Measurements from ENCODE around the gene DRD4.

The DRD4 gene

GRCh38 chr11:656866-657265 is 19.8 kb downstream of the DRD4 start:
- no peak overlapping the region for H3K27ac ChIP-seq (ENCODE audit: low read length)
- no peaks in the 10 kb centered on the region for H4K20me1 ChIP-seq (ENCODE audit: insufficient read depth, low read length)
- TF ChIP-seq EZH2 (optimal IDR thresholded peaks at IDR 0.05; ENCODE audit: low read depth, low read length) (no peak), CTCF (IDR thresholded peaks at IDR 0.05; ENCODE audit: low read length) (no peak), EZH2phosphoT487 (IDR thresholded peaks at IDR 0.05; ENCODE audit: low read length) (no peak)
- no peak overlapping the region for H3K4me2 ChIP-seq (ENCODE audit: low read depth, low read length)
- H3K4me1 ChIP-seq (ENCODE audit: low read length): no peaks in the 10 kb centered on the region
- H3K27me3 ChIP-seq (replicated peaks; ENCODE audit: insufficient read depth, low read length): no peaks in the 10 kb centered on the region
- peaks cover 3% of the 10 kb centered on the region; the same call in 1 of the 2 replicates for H3K79me2 ChIP-seq (ENCODE audit: low read length)
- no peaks in the 10 kb centered on the region for H3K36me3 ChIP-seq (replicated peaks; ENCODE audit: insufficient read depth, low read length)
- DNase-seq: no peak
- no peaks in the 10 kb centered on the region for H3K9me2 ChIP-seq (replicated peaks; ENCODE audit: insufficient read depth, low read length)
- no peaks in the 10 kb centered on the region for H3F3A ChIP-seq (ENCODE audit: insufficient read depth, low read length)
- no peak overlapping the region for H3K9ac ChIP-seq (ENCODE audit: low read length)
- no peaks in the 10 kb centered on the region for H3K9me3 ChIP-seq (replicated peaks; ENCODE audit: insufficient read depth, low read length)
- H3K4me3 ChIP-seq (ENCODE audit: low read length): no peak overlapping the region
- no peak overlapping the region for H2AFZ ChIP-seq (ENCODE audit: low read length)

DNA sequence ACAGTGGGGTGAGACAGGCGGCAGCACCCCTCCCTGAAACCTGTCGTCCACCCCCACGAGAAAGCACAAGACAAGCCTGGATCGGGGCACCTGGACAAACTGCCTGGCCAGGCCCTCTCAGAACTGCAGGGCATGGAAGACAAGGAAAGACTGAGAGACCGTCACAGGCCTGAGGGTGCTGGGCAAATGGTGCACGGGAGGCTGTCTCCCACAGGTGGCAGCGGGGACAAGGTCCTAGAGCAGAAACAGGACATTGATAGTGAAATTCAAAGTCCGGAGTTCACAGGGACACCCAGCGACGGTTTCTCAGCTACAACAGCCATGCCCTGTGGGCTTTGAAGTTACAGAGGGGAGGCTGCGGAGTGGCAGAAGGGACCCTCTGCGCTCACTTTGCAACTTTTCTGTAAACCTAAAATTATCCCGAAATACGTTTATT is 20.6 kb downstream of the DRD4 start:
- no peaks in the 10 kb centered on the region for H3F3A ChIP-seq (ENCODE audit: insufficient read depth, low read length)
- TF ChIP-seq CTCF (IDR thresholded peaks at IDR 0.05; ENCODE audit: low read length) (no peak), EZH2 (optimal IDR thresholded peaks at IDR 0.05; ENCODE audit: low read depth, low read length) (no peak), EZH2phosphoT487 (IDR thresholded peaks at IDR 0.05; ENCODE audit: low read length) (no peak)
- H3K9ac ChIP-seq (ENCODE audit: low read length): no peak overlapping the region
- no peak overlapping the region for H2AFZ ChIP-seq (ENCODE audit: low read length)
- no peak overlapping the region for H3K27ac ChIP-seq (ENCODE audit: low read length)
- H3K9me3 ChIP-seq (replicated peaks; ENCODE audit: insufficient read depth, low read length): no peaks in the 10 kb centered on the region
- peaks cover 10% of the 10 kb centered on the region for H3K79me2 ChIP-seq (ENCODE audit: low read length)
- no peaks in the 10 kb centered on the region for H3K36me3 ChIP-seq (replicated peaks; ENCODE audit: insufficient read depth, low read length)
- no peaks in the 10 kb centered on the region for H3K4me1 ChIP-seq (ENCODE audit: low read length)
- H3K27me3 ChIP-seq (replicated peaks; ENCODE audit: insufficient read depth, low read length): no peaks in the 10 kb centered on the region
- DNase-seq: no peak
- H4K20me1 ChIP-seq (ENCODE audit: insufficient read depth, low read length): no peaks in the 10 kb centered on the region
- no peaks in the 10 kb centered on the region for H3K9me2 ChIP-seq (replicated peaks; ENCODE audit: insufficient read depth, low read length)
- no peak overlapping the region for H3K4me3 ChIP-seq (ENCODE audit: low read length)
- H3K4me2 ChIP-seq (ENCODE audit: low read depth, low read length): no peak overlapping the region

GRCh38 chr11:659532-660085 is 22.5 kb downstream of the DRD4 start:
- no peak overlapping the region for H3K4me3 ChIP-seq (ENCODE audit: low read length)
- no peaks in the 10 kb centered on the region for H3K36me3 ChIP-seq (replicated peaks; ENCODE audit: insufficient read depth, low read length)
- no peak overlapping the region for H3K27ac ChIP-seq (ENCODE audit: low read length)

More at GRCh38 chr11:659532-660085, 22.5 kb downstream of the DRD4 start:
- Histone ChIP-seq H3K9ac (ENCODE audit: low read length) (no peak overlapping the region), H2AFZ (ENCODE audit: low read length) (no peak overlapping the region), H3K4me2 (ENCODE audit: low read depth, low read length) (no peak overlapping the region), H3K9me2 (replicated peaks; ENCODE audit: insufficient read depth, low read length) (no peaks in the 10 kb centered on the region), H3K79me2 (ENCODE audit: low read length) (peaks cover 10% of the 10 kb centered on the region), H3F3A (ENCODE audit: insufficient read depth, low read length) (no peaks in the 10 kb centered on the region), H4K20me1 (ENCODE audit: insufficient read depth, low read length) (no peaks in the 10 kb centered on the region), H3K27me3 (replicated peaks; ENCODE audit: insufficient read depth, low read length) (no peaks in the 10 kb centered on the region), H3K9me3 (replicated peaks; ENCODE audit: insufficient read depth, low read length) (no peaks in the 10 kb centered on the region), H3K4me1 (ENCODE audit: low read length) (no peaks in the 10 kb centered on the region)
- DNase-seq: no peak
- no peak for TF ChIP-seq EZH2 (optimal IDR thresholded peaks at IDR 0.05; ENCODE audit: low read depth, low read length)
- no peak for TF ChIP-seq CTCF (IDR thresholded peaks at IDR 0.05; ENCODE audit: low read length)
- no peak for TF ChIP-seq EZH2phosphoT487 (IDR thresholded peaks at IDR 0.05; ENCODE audit: low read length)

Measured in MM.1S (cell line).